NCI-H510A treated with DMSO at 0.1 percent for 48 hours (cell line): ENCODE measurements around the gene FCRL2.

Experiments
- DNase-seq: peaks from one replicate; lab custom pipeline; 2025; lab: John Stamatoyannopoulos, UW

The FCRL2 gene, protein sequence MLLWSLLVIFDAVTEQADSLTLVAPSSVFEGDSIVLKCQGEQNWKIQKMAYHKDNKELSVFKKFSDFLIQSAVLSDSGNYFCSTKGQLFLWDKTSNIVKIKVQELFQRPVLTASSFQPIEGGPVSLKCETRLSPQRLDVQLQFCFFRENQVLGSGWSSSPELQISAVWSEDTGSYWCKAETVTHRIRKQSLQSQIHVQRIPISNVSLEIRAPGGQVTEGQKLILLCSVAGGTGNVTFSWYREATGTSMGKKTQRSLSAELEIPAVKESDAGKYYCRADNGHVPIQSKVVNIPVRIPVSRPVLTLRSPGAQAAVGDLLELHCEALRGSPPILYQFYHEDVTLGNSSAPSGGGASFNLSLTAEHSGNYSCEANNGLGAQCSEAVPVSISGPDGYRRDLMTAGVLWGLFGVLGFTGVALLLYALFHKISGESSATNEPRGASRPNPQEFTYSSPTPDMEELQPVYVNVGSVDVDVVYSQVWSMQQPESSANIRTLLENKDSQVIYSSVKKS

GRCh38 chr1:157776971-157777391, at the start of gene FCRL2:
Gene FCRL2 (minus strand): TSS chr1:157777132. CDS start chr1:157777073, 59 bp downstream.
- DNase-seq: peak; percentile 2

DNA sequence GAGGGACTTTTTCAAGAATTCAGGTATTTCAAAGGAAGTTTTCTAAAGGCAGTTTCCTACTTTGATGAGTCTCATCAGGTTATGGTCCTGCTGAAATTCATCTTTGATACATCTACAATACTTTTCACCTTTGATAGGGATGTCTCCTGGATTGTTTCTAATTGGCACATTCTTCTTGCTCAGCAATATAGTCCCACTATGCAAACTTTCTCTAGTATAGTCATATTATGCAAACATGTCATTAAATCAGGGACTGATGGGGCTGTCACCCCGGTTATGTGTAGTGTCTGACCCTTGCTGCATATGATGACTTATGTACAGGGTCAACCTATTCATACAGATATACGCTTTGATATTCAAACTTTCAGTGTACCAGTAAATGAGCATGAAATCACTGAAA, 43.4 kb upstream of the FCRL2 start:
- DNase-seq: no peak

DNA sequence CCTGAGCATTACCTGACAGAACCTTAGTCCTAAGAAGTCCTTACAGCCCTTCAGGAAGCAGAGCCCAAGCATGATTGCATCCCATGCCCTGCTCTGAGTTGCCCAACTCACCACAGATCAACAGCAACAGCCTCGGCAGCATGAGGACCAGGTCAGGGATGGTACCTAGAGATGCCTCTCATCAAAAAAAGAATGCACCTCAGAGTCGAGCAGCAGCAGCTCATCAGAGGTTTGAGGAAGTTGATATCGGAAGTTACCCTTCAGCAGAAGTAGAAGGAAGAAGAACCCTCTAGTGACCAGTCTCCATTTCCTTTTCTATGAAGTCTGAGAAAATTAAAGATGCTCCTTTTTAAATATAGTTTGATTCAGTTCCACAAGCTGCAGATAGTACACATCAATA, 43.0 kb upstream of the FCRL2 start, which contains the start of gene FCRL1:
Gene FCRL1, minus strand, starts transcription at position 225 of the 400 bp plus-strand sequence. Its CDS starts 83 bp downstream, at position 142.
- DNase-seq: no peak

- DNase-seq: no peak
These were observed 42.3 kb upstream of the FCRL2 start for GRCh38 chr1:157819215-157819614.

GRCh38 chr1:157813269-157813668, 36.3 kb upstream of the FCRL2 start:
- no peak for DNase-seq

DNA sequence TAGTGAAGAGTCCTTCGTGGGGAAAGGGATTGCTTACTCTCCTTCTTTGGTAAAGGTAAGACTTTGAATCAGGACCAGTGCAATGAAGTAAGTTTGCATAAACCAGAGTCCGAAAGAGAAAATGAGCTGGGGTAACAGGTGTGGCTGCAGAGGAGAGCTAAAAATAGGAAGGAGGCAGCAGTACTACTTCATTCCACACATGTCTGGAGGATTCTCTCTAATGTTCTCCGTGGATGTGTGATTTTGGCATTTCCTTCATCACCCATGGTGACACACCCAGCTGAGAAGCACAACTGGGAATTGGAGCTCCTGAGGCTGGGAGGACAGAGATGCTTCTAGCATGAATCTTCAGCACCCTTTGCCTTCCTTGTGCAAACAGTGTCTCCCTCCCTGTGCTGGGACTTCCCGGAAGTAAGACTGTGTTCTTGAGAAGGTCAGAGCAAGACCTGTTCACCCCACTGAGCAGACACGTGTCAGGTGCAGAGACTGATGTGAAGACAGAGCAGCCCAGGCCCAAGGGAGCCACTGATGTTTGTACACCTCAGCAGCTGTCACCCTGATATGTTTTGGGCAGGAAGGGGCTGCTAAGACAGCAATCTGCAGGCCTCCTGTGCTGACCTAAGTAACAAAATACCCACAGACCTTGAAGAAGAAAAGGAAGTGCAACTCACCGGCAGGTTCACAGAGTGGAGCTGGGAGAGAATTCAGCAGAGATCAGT, 29.7 kb upstream of the FCRL2 start:
- no peak for DNase-seq

DNA sequence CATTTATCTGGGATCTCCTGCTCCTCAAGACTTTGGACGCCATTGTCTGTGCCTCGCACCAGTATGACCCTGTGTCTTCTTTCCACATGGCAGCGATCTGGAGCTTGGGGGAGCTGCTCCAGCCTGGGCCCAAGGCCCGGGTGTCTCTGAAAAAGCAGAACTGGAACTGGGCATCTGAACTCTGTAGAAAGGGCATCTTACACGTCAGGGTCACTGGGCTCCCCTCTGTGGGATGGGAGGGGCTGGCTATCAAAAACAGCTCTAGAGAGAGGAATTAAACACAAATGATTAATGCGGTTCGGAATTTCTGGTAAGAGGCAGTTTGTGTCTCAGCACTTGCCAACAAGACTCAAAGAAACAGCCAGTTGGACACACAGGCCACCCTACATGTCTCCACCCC, 26.9 kb upstream of the FCRL2 start:
- no peak for DNase-seq

DNA sequence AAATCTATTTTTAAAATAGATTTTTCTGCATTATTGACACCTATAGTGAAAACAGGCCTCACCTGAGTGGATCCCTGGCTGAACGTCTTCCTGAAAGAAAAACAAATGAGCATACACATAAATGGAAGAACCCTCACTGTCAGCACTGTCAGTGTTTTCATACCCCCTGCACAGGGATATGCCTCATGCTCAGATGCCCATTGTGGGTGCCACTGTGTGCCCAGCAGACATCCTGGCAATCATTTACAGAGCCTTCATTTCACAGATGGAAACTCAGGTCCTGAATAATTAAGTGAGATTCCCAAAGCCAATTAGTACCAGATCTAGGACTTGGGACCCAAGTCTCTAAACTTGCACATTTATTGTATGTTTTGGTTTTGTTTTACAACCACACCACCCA, 23.1 kb upstream of the FCRL2 start:
- no peak for DNase-seq

GRCh38 chr1:157798211-157798610, 21.3 kb upstream of the FCRL2 start:
- no peak for DNase-seq

DNA sequence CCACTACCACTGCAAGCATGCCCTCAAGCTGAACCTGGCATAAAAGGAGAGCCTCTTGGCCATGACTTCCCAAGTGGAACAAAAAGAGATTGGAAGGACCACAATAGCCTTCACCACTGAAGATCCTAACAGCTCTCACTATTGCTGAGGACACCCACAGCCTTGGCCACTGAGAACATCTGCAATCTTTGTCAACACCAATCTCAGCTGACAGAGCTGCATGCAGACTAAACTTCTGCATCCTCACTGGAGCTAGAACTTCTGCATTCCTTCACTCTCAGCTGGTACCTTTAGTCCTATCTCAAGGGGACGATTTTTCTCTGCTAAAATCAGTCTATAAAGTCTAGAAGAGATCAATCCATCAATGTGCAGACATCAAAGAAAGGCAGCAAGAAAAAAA, 8.3 kb upstream of the FCRL2 start:
- DNase-seq: no peak

- DNase-seq: no peak
These were observed 7.9 kb upstream of the FCRL2 start for GRCh38 chr1:157784801-157785200.

DNA sequence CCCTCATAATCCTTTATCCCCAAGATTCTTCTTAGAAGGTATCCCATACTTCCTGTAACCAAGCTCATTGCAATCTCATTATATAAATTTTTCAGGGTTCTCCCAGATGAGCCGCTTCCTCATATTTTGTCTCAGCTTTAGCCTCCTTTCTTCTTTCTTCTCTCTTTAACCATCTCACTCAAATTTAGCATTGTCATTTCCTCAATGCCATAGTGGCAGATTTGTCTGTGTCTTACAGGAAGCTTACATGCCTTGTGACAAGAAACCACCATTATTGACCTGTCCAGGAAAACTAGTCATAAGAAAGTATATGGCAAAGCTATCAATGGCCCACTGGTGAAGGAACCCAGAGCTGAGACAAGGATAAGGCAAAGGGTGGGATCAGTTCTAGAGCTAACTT, 6.0 kb upstream of the FCRL2 start:
- no peak for DNase-seq

GRCh38 chr1:157781048-157781447, 4.1 kb upstream of the FCRL2 start:
- DNase-seq: no peak

DNA sequence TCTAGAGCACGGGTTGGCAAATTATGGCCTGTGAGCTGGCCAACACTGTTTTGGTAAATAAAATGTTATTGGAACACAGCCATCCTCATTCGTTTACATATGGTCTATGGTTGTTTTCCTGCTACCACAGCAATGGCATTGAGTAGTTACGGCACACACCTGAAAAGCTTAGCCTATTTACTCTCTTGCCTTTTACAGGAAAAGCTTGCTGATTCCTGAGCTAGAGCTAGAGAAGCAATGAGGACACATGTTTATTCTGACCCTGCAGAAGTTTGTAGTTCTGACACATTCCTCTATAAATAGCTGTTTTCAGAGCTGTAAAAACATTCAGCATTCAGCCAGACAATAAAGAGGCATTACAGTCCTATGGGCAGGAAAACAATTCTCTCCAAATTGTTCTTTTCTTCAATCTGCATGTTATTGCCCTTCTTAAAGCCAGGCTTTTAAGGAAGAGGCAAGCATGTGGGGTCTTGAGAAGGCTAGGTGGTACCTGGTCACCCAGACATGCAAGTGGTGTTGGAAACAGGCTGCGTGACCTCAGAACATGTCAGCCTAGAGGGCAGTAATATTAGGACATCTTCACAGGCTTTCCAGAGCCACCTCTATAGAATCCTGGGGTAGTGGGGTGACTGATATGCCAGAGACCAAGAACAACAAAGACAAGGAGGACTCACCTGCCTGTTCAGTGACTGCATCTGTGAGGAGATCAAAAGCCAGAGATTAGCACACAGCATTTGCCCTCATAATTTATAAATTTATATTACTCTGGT, 1.6 kb downstream of the FCRL2 start:
- DNase-seq: no peak

- DNase-seq: no peak
These were observed 2.5 kb downstream of the FCRL2 start for GRCh38 chr1:157774412-157774811.

DNA sequence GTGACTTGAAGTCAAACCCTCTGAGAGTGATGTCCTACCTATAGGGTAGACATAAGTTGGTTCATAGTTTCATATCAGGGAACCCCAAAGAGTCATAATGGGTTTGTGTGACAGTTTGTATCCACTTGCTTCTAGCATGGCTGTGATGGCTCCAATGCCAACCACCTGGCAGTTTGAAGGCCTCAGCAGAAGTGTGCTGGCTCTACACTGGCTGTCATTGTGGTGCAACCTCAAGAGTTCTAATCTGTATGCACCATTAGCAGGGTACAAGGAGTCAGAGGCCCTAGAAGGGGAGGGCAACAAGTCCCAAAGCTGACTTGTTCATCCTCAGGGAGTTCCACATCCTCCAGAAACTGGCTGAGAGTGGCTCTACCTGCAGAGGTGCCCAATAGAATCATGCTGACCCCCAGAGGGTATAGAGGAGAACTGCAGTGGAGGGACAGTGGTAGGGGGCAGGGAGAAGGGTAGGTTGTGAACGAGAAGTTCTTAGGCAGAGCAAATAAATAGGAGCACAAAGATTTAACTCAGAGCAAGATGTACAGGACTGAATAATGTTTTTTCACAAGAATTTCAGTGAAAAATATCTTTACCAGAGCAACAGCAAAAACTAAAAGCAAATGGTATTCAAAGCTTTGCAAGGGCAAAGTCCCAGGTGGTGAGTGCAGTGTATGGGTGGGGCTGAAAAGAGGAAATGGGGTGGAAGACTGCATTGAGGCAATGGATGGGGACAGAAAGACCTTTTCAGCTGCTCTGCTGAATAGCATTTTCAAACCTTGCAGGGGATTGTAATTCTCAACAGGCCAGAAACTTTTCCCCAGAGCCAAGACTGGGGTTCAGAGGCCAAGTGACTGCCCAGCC, 3.2 kb downstream of the FCRL2 start:
- no peak for DNase-seq

DNA sequence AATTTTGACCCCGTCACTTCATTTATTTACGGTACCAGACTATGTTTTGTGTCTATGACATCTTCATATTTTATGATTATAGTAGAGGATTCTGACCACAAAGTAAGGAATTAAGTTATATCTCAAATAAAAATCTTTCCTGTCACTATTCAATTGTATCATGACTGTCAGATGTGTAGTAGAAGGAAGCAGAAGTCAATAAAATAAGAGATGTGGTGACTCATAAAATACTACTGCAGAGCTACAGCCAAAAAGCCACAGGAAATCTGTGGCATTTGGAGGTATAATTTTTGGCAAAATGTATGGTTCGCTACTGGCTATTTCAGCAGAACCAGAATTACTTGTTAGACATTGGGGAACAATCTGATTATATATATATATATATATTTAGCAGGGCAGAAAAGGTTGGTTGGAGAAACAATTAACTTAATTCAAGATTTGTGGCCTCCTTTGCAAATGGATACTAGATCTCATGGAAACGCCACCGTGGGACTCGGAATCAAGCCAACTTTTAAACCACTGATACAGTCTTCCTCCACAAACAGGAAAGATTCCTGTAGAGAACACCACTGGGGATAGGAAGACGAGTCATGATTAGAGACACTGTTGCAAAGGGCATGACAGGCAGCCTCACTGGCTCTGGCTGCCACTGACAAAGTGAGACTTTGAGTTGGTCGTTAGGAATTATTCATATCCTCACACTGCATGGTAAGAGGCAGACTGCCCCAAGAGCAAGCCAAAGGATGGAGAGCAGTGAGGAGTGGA, 5.1 kb downstream of the FCRL2 start:
- no peak for DNase-seq

GRCh38 chr1:157770442-157771043, 6.4 kb downstream of the FCRL2 start:
- DNase-seq: no peak

- DNase-seq: no peak
These were observed 10.1 kb downstream of the FCRL2 start for GRCh38 chr1:157766792-157767191.

- DNase-seq: no peak
These were observed 18.9 kb downstream of the FCRL2 start for GRCh38 chr1:157758018-157758417.
